SK-N-SH treated with all-trans-retinoic acid at 6 μM for 48 hours (cell line): ENCODE results near the gene LBHD2.
A peak's percentile ranks its signal among the peaks of the same experiment; 100 is the strongest.

Experiments
- ATAC-seq: fragments of 200-7000 bp; cut with Tn5 transposase; 3 replicates; pipeline ENCODE4 v1.9.1; 2020; ENCODE audit warnings: mild to moderate bottlenecking, moderate library complexity
- ARNTL ChIP-seq: fragments of 450-650 bp; formaldehyde crosslinking; IDR thresholded peaks from 2 replicates; pipeline ENCODE4 v1.5.0; 2020; ENCODE audit warnings: low read depth, mild to moderate bottlenecking, moderate library complexity, borderline replicate concordance
- CSDC2 ChIP-seq: fragments of 250-450 bp; sonication (Bioruptor Pico); IDR thresholded peaks from 2 replicates; pipeline ENCODE4 v1.5.0; 2020; ENCODE audit warnings: mild to moderate bottlenecking, moderate library complexity
- GLIS3 ChIP-seq: fragments of 250-450 bp; sonication (Bioruptor Pico); IDR thresholded peaks from 2 replicates; pipeline ENCODE4 v1.5.0; 2020; ENCODE audit warnings: mild to moderate bottlenecking, moderate library complexity
- ISL1 ChIP-seq: fragments of 250-450 bp; sonication (Bioruptor Pico); IDR thresholded peaks from 2 replicates; pipeline ENCODE4 v2.1.2; 2022; ENCODE audit warnings: mild to moderate bottlenecking, moderate library complexity
- OSR1 ChIP-seq: fragments of 250-450 bp; sonication (Bioruptor Pico); IDR thresholded peaks from 2 replicates; pipeline ENCODE4 v1.8.0; 2022; ENCODE audit warnings: moderate library complexity, mild to moderate bottlenecking, inconsistent platforms
- PPARA ChIP-seq: fragments of 250-450 bp; sonication (Bioruptor Pico); IDR thresholded peaks from 2 replicates; pipeline ENCODE4 v1.5.0; 2020; ENCODE audit warnings: mild to moderate bottlenecking, borderline replicate concordance
- RARB ChIP-seq: fragments of 250-450 bp; sonication (Bioruptor Pico); IDR thresholded peaks from 2 replicates; pipeline ENCODE4 v1.8.0; 2021; ENCODE audit warnings: mild to moderate bottlenecking, moderate library complexity
- SNAI2 ChIP-seq: fragments of 250-450 bp; sonication (Bioruptor Pico); IDR thresholded peaks from 2 replicates; pipeline ENCODE4 v1.5.0; 2020; ENCODE audit warnings: mild to moderate bottlenecking, moderate library complexity
- TCF4 ChIP-seq: fragments of 250-450 bp; sonication (Bioruptor Pico); IDR thresholded peaks from 2 replicates; pipeline ENCODE4 v1.8.0; 2021; ENCODE audit warnings: mild to moderate bottlenecking, moderate library complexity, borderline replicate concordance
- TOX ChIP-seq: fragments of 250-450 bp; sonication (Bioruptor Pico); IDR thresholded peaks from 2 replicates; pipeline ENCODE4 v1.8.0; 2021; ENCODE audit warnings: mild to moderate bottlenecking, moderate library complexity, borderline replicate concordance
- ZC3H10 ChIP-seq: fragments of 250-450 bp; sonication (Bioruptor Pico); IDR thresholded peaks from 2 replicates; pipeline ENCODE4 v1.5.1; 2021; ENCODE audit warnings: mild to moderate bottlenecking, moderate library complexity
- ZFP30 ChIP-seq: fragments of 450-650 bp; formaldehyde crosslinking; IDR thresholded peaks from 2 replicates; pipeline ENCODE4 v1.5.0; 2022; ENCODE audit warnings: mild to moderate bottlenecking, moderate library complexity
- ZNF565 ChIP-seq: fragments of 450-650 bp; formaldehyde crosslinking; conservative IDR thresholded peaks from 2 replicates; pipeline ENCODE4 v1.5.0; 2020; ENCODE audit warnings: low read depth, mild to moderate bottlenecking, moderate library complexity
- ZNF70 ChIP-seq: fragments of 450-650 bp; formaldehyde crosslinking; IDR thresholded peaks from 2 replicates; pipeline ENCODE4 v1.5.0; 2020; ENCODE audit warnings: mild to moderate bottlenecking, moderate library complexity
- ZNF8 ChIP-seq: fragments of 450-650 bp; formaldehyde crosslinking; IDR thresholded peaks from 2 replicates; pipeline ENCODE4 v1.5.0; 2020; ENCODE audit warnings: mild to moderate bottlenecking, moderate library complexity
- TF ChIP-seq, protein P1 (sequence below): fragments of 250-450 bp; sonication (Bioruptor Pico); IDR thresholded peaks from 2 replicates; pipeline ENCODE4 v1.5.1; 2020; ENCODE audit warnings: low read depth, mild to moderate bottlenecking, moderate library complexity
- TF ChIP-seq, protein P2 (sequence below): fragments of 250-450 bp; sonication (Bioruptor Pico); IDR thresholded peaks from 2 replicates; pipeline ENCODE4 v1.5.0; 2020; ENCODE audit warnings: mild to moderate bottlenecking, moderate library complexity
- TF ChIP-seq, protein P3 (sequence below): fragments of 250-450 bp; sonication (Bioruptor Pico); IDR thresholded peaks from 2 replicates; pipeline ENCODE4 v1.8.0; 2021; ENCODE audit warnings: low read depth, mild to moderate bottlenecking, moderate library complexity, borderline replicate concordance
- TF ChIP-seq, protein P4 (sequence below): fragments of 250-450 bp; sonication (Bioruptor Pico); IDR thresholded peaks from 2 replicates; pipeline ENCODE4 v1.5.1; 2021; ENCODE audit warnings: mild to moderate bottlenecking, moderate library complexity
- TF ChIP-seq, protein P5 (sequence below): fragments of 250-450 bp; sonication (Bioruptor Pico); IDR thresholded peaks from 2 replicates; pipeline ENCODE4 v1.8.0; 2020; ENCODE audit warnings: mild to moderate bottlenecking, moderate library complexity, borderline replicate concordance

Gene LBHD2

DNA sequence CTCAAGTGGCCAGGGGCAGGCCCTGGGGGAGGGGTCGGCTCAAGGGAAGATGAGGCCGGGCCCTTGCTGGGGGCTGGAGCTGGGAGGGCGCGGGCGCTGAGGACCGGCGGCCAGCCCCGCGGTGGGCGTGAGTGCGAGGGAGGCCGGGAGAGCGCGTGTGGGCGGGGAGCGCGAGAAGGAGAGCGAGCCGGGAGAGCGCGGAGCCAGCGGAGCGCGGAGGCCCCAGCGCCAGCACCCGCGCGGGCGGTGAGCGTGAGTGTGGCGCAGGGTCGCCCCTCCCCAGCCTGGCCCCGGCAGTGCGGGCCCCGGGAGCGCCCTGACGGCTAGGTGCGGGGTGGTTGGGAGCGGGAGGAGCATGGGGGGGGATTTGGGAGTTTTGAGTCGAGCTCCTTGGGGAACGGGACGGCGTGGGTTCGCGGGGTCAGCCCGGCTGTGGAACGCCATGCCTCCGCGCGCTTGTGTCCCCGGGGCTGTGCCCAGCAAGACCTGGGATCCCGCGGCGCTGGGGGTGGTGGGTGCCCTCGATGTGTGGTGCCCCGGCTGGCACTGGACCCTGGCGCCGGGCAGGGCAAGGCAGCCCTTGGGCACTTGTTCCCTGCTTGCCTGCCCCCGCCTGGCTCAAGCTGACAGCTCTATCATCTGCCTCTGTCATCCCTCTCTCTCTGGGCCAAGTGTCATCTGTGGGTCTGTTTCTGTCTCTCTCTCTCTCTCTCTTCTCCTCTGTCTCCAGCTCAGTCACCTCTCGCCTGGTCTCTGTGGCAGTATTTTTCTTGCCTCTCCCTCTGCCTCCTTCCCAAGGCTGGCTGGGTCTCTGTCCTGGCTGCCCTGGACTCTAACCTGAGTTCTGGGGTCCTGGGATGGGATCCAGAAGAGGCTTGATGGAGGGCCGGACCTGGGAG lies at the start of gene LBHD2:
TSS of gene LBHD2 (plus strand) at position 190 of the 899 bp plus-strand sequence. CDS start 1,803 bp downstream, outside the sequence.
- peak; percentile 62 for ATAC-seq
- TF ChIP-seq ZC3H10 (CRISPR knock-in tag) (no peak), CSDC2 (no peak), ZNF70 (CRISPR knock-in tag) (no peak), TCF4 (CRISPR knock-in tag) (no peak), ZFP30 (CRISPR knock-in tag) (no peak), RARB (CRISPR knock-in tag) (no peak), TOX (no peak), ARNTL (no peak), SNAI2 (no peak), ISL1 (CRISPR knock-in tag) (no peak), ZNF8 (no peak), PPARA (CRISPR knock-in tag) (no peak)
- TF ChIP-seq, protein P1, sequence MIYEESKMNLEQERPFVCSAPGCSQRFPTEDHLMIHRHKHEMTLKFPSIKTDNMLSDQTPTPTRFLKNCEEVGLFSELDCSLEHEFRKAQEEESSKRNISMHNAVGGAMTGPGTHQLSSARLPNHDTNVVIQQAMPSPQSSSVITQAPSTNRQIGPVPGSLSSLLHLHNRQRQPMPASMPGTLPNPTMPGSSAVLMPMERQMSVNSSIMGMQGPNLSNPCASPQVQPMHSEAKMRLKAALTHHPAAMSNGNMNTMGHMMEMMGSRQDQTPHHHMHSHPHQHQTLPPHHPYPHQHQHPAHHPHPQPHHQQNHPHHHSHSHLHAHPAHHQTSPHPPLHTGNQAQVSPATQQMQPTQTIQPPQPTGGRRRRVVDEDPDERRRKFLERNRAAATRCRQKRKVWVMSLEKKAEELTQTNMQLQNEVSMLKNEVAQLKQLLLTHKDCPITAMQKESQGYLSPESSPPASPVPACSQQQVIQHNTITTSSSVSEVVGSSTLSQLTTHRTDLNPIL (CRISPR knock-in tag): no peak
- TF ChIP-seq, protein P2, sequence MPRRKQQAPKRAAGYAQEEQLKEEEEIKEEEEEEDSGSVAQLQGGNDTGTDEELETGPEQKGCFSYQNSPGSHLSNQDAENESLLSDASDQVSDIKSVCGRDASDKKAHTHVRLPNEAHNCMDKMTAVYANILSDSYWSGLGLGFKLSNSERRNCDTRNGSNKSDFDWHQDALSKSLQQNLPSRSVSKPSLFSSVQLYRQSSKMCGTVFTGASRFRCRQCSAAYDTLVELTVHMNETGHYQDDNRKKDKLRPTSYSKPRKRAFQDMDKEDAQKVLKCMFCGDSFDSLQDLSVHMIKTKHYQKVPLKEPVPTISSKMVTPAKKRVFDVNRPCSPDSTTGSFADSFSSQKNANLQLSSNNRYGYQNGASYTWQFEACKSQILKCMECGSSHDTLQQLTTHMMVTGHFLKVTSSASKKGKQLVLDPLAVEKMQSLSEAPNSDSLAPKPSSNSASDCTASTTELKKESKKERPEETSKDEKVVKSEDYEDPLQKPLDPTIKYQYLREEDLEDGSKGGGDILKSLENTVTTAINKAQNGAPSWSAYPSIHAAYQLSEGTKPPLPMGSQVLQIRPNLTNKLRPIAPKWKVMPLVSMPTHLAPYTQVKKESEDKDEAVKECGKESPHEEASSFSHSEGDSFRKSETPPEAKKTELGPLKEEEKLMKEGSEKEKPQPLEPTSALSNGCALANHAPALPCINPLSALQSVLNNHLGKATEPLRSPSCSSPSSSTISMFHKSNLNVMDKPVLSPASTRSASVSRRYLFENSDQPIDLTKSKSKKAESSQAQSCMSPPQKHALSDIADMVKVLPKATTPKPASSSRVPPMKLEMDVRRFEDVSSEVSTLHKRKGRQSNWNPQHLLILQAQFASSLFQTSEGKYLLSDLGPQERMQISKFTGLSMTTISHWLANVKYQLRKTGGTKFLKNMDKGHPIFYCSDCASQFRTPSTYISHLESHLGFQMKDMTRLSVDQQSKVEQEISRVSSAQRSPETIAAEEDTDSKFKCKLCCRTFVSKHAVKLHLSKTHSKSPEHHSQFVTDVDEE (CRISPR knock-in tag): no peak
- TF ChIP-seq, protein P3, sequence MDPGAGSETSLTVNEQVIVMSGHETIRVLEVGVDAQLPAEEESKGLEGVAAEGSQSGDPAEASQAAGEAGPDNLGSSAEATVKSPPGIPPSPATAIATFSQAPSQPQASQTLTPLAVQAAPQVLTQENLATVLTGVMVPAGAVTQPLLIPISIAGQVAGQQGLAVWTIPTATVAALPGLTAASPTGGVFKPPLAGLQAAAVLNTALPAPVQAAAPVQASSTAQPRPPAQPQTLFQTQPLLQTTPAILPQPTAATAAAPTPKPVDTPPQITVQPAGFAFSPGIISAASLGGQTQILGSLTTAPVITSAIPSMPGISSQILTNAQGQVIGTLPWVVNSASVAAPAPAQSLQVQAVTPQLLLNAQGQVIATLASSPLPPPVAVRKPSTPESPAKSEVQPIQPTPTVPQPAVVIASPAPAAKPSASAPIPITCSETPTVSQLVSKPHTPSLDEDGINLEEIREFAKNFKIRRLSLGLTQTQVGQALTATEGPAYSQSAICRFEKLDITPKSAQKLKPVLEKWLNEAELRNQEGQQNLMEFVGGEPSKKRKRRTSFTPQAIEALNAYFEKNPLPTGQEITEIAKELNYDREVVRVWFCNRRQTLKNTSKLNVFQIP (CRISPR knock-in tag): no peak
- TF ChIP-seq, protein P4, sequence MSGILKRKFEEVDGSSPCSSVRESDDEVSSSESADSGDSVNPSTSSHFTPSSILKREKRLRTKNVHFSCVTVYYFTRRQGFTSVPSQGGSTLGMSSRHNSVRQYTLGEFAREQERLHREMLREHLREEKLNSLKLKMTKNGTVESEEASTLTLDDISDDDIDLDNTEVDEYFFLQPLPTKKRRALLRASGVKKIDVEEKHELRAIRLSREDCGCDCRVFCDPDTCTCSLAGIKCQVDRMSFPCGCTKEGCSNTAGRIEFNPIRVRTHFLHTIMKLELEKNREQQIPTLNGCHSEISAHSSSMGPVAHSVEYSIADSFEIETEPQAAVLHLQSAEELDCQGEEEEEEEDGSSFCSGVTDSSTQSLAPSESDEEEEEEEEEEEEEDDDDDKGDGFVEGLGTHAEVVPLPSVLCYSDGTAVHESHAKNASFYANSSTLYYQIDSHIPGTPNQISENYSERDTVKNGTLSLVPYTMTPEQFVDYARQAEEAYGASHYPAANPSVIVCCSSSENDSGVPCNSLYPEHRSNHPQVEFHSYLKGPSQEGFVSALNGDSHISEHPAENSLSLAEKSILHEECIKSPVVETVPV (CRISPR knock-in tag): no peak
- TF ChIP-seq, protein P5, sequence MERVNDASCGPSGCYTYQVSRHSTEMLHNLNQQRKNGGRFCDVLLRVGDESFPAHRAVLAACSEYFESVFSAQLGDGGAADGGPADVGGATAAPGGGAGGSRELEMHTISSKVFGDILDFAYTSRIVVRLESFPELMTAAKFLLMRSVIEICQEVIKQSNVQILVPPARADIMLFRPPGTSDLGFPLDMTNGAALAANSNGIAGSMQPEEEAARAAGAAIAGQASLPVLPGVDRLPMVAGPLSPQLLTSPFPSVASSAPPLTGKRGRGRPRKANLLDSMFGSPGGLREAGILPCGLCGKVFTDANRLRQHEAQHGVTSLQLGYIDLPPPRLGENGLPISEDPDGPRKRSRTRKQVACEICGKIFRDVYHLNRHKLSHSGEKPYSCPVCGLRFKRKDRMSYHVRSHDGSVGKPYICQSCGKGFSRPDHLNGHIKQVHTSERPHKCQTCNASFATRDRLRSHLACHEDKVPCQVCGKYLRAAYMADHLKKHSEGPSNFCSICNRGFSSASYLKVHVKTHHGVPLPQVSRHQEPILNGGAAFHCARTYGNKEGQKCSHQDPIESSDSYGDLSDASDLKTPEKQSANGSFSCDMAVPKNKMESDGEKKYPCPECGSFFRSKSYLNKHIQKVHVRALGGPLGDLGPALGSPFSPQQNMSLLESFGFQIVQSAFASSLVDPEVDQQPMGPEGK (CRISPR knock-in tag): no peak

DNA sequence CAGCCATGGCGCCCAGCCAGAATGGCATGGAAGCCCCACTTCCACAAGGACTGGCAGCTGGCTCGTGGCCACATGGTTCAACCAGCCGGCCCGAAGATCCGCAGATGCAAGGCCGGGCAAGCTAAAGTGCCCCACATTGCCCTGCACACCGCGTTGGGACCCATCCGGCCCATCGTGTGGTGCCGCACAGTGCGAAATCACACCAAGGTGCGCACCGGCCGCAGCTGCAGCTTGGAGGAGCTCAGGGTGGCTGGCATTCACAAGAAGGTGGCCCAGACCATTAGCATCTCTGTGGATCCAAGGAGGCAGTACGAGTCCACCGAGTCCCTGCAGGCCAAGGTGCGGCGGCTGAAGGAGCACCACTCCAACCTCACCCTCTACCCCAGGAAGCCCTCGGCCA lies 42.5 kb upstream of the LBHD2 start:
- ATAC-seq: no peak
- no peak for TF ChIP-seq OSR1 (CRISPR knock-in tag)
- no peak for TF ChIP-seq ARNTL
- no peak for TF ChIP-seq ZFP30 (CRISPR knock-in tag)

DNA sequence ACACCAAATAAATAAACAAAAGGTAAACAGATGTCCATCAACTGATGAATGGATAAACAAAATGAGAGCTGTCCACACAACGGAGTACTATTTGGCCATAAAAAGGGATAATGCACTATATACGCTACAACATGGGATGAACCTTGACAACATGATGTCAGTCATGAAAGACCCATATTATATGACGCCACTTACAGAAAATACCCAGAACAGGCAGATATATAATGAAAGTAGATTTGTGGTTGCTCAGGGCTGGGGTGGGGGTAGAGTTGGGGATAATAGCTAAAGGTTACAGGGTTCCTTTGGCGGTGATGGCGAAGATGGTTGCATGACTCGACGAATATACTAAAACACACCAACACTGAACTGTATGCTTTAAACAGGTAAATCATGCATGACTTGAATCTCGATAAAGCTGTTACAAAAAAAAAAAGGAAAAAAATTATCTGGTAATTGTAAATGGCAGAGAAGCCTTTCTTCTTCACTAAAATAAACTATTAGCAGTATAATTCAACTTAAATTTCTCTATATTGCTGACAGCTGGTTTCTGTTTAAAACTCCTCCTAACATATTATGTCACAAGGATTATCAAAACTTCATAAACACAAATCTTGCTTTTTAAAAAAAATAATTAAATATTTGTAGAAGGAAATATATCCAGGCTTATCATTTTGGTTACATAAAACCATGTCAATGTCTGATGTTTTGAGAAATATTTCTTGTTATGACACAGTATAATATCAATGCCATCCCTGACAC lies 40.6 kb upstream of the LBHD2 start:
- no peak for ATAC-seq
- TF ChIP-seq, protein P1 (CRISPR knock-in tag): no peak
- TF ChIP-seq ZC3H10 (CRISPR knock-in tag) (no peak), ARNTL (no peak), ZNF565 (CRISPR knock-in tag) (no peak), GLIS3 (CRISPR knock-in tag) (no peak), SNAI2 (no peak), RARB (CRISPR knock-in tag) (no peak)
- TF ChIP-seq, protein P4 (CRISPR knock-in tag): no peak
- TF ChIP-seq, protein P3 (CRISPR knock-in tag): no peak
